ENCODE measurements around the gene BMPR1B.

The BMPR1B gene

DNA sequence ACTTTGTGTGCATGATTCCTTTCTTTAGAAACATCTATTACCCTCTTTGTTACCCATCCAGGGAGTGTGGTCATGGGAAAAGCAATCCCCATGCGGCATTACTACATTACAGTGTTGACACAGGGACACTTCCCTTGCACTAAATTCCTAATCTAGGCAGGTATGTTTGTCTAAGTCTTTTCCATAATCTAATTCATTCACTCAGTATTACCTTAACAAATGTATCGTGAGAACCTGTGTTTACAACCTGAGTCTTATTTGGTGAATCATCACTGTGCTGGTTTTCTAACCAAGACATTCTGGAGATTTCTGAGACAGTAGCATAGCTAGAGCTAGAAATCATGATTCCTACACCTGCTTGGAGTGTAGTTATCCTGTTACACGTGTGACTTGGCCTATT is 326.8 kb downstream of the BMPR1B start:
- no peak for DNase-seq (ENCODE audit: low spot score)
- Histone ChIP-seq H3K27ac (no peak overlapping the region), H3K4me3 (no peak overlapping the region)
- TF ChIP-seq, protein P1, sequence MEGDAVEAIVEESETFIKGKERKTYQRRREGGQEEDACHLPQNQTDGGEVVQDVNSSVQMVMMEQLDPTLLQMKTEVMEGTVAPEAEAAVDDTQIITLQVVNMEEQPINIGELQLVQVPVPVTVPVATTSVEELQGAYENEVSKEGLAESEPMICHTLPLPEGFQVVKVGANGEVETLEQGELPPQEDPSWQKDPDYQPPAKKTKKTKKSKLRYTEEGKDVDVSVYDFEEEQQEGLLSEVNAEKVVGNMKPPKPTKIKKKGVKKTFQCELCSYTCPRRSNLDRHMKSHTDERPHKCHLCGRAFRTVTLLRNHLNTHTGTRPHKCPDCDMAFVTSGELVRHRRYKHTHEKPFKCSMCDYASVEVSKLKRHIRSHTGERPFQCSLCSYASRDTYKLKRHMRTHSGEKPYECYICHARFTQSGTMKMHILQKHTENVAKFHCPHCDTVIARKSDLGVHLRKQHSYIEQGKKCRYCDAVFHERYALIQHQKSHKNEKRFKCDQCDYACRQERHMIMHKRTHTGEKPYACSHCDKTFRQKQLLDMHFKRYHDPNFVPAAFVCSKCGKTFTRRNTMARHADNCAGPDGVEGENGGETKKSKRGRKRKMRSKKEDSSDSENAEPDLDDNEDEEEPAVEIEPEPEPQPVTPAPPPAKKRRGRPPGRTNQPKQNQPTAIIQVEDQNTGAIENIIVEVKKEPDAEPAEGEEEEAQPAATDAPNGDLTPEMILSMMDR (IDR thresholded peaks at IDR 0.05) = no peak

DNA sequence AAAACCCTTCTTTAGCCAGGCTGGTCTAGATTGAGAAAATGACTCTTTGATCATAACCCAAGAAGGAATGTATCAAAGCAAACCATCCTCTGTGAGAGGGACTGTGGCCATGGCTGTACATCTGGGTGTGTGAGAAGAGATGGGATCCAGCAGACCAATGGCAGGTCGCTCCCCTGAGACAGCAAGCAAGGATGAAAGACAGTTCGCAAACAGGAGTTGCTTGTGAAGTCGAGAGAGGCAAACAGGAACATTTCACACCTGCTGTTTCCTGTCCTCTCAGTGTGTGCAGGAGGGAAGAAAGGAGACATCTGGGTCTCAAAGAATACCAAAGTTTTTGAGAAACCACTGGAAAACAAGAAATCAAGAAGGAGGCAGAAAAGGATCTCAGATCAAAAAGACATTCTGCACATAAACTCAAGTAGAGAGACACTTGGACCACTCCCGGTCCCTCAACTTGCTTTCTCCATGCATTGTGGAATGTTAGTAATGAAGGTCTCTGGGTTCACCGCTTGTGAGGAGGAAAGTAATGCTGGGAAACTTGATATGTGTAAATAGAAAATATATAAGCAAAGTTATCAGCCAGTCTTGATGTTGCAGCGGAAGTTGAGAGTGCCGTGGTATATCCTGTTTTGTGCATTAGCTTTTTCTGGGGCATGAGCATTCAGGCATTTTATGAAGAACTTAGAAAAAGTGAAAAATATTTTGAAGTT is 327.5 kb downstream of the BMPR1B start:
- Histone ChIP-seq H3K27ac (no peak overlapping the region), H3K4me3 (no peak overlapping the region)
- TF ChIP-seq, protein P1 (IDR thresholded peaks at IDR 0.05) = no peak
- no peak for DNase-seq (ENCODE audit: low spot score)

DNA sequence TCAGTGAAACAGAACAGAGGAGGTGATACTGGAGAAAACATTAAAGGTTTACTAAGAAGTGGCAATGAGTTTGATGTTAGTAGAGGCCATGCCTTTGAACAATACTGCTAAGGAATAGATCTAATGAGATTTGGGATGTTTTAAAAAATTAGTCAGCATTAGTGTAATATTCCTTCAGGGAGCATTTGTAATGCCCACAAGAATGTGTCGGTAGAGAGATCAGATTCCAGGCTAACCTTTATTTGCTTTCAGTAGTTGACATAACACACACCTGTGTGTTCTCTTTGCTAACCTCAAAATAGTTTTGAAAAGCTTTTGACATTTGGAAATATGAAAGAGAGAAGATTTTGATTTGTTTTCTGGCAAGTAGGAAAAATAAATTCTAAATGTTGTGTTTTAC is 328.8 kb downstream of the BMPR1B start:
- DNase-seq (ENCODE audit: low spot score) = no peak
- H3K27ac ChIP-seq = no peak overlapping the region
- no peak overlapping the region for H3K4me3 ChIP-seq
- TF ChIP-seq, protein P1 (IDR thresholded peaks at IDR 0.05) = no peak

GRCh38 chr4:95087657-95088455 is 330.1 kb downstream of the BMPR1B start:
- TF ChIP-seq, protein P1 (IDR thresholded peaks at IDR 0.05) = no peak
- no peak for DNase-seq (ENCODE audit: low spot score)
- no peak overlapping the region for H3K4me3 ChIP-seq
- H3K27ac ChIP-seq = no peak overlapping the region

- Histone ChIP-seq H3K4me3 (no peak overlapping the region), H3K27ac (no peak overlapping the region)
- DNase-seq (ENCODE audit: low spot score) = no peak
- TF ChIP-seq, protein P1 (IDR thresholded peaks at IDR 0.05) = no peak
Observed at GRCh38 chr4:95091272-95091671, 333.5 kb downstream of the BMPR1B start.

GRCh38 chr4:95092766-95093165 is 335.0 kb downstream of the BMPR1B start:
- Histone ChIP-seq H3K4me3 (no peak overlapping the region), H3K27ac (no peak overlapping the region)
- no peak for DNase-seq (ENCODE audit: low spot score)
- TF ChIP-seq, protein P1 (IDR thresholded peaks at IDR 0.05) = no peak

- Histone ChIP-seq H3K4me3 (no peak overlapping the region), H3K27ac (no peak overlapping the region)
- TF ChIP-seq, protein P1 (IDR thresholded peaks at IDR 0.05) = no peak
- no peak for DNase-seq (ENCODE audit: low spot score)
Observed at GRCh38 chr4:95093460-95093859, 335.7 kb downstream of the BMPR1B start.

Measured in coronary artery (tissue), 2 donors.